Endothelial cell of umbilical vein (primary cell): ENCODE data around the gene C4orf50.

Experiments
- CTCF ChIP-seq, 2 donors: IDR thresholded peaks; 1 replicate in 1 of 2; 2 replicates in 1 of 2; pipeline ENCODE4 v1.5.1; 2011; ENCODE audit warnings: low read length in 2 of 2, mild to moderate bottlenecking in 2 of 2, moderate library complexity in 2 of 2, control low read depth in 1 of 2, inconsistent platforms in 1 of 2, low read depth in 1 of 2; ENCODE audit not compliant: insufficient read depth in 1 of 2; ENCODE audit errors: extremely low read depth in 1 of 2
- EZH2 ChIP-seq: IDR thresholded peaks from 2 replicates; pipeline ENCODE4 v1.6.1; 2012; ENCODE audit warnings: borderline replicate concordance, low read depth, mild to moderate bottlenecking, moderate library complexity, low read length, inconsistent platforms; ENCODE audit not compliant: severe bottlenecking
- GATA2 ChIP-seq: IDR thresholded peaks from 2 replicates; pipeline ENCODE4 v1.7.0; 2011; ENCODE audit warnings: low read depth, mild to moderate bottlenecking, moderate library complexity, mixed read lengths, low read length; ENCODE audit not compliant: insufficient read length, insufficient read depth
- JUN ChIP-seq: IDR thresholded peaks from 2 replicates; pipeline ENCODE4 v1.6.1; 2011; ENCODE audit warnings: borderline replicate concordance, low read depth; ENCODE audit not compliant: insufficient read length, insufficient read depth
- MAX ChIP-seq: IDR thresholded peaks from 2 replicates; pipeline ENCODE4 v1.6.1; 2011; ENCODE audit not compliant: insufficient read depth, insufficient read length
- MYC ChIP-seq: IDR thresholded peaks from one replicate; pipeline ENCODE4 v1.6.1; 2011; ENCODE audit warnings: mild to moderate bottlenecking, low read depth, low read length
- POLR2A ChIP-seq: IDR thresholded peaks from 2 replicates; pipeline ENCODE4 v1.6.1; 2012; ENCODE audit warnings: low read depth, mild to moderate bottlenecking, control low read depth, low read length
- POLR2AphosphoS5 ChIP-seq: IDR thresholded peaks from 2 replicates; pipeline ENCODE4 v1.6.1; 2012; ENCODE audit warnings: low read depth, mild to moderate bottlenecking, control low read depth, low read length, moderate library complexity; ENCODE audit not compliant: insufficient read depth

- TF ChIP-seq POLR2AphosphoS5 (no peak), MYC (no peak), CTCF (IDR thresholded peaks at IDR 0.05; ENCODE audit: extremely low read depth in 1 of 2, insufficient read depth in 1 of 2, low read depth in 1 of 2, low read length in 2 of 2) (no peak), MAX (no peak), POLR2A (no peak), EZH2 (no peak), JUN (no peak), GATA2 (no peak)
Measured at GRCh38 chr4:6012200-6012599, 6.0 kb downstream of the C4orf50 start.
